Measurements from ENCODE around the gene SMARCD1.

SMARCD1 gene

DNA sequence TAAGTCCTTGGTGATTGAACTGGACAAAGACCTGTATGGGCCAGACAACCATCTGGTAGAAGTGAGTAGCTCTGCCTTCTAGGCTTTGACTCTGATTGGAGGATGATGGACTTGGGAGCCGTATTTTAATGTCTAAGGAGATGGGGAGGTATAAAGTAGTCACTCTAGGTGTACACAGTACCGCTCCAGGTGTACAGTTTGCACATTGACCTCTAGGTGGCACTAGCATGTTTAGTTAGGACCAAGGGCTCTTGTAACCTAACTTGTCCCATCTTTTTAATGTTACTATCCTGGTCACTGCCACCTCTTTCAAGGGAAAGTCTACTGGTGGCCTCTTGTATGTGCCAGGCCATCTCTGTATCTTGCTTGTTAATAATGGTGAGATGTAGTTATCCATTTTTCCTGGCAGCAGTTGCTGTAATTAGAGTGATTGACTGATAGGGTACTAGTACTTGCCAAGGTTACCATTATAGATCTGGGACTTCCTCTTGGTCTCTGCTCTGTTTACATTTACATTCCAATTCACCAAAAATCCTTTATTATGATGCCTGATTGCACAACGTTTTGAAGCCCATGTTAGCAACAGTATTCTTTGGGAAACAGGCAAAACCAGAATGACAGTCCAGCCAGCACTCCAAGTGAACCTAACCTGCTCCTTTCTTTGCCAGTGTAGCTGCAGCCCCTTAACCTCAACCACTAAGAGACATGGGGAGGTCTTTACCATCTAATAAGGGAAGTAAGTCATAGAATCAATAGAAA lies 3.6 kb downstream of the SMARCD1 start:
- Histone ChIP-seq H3K36me3 (ENCODE audit: insufficient read depth, low read length) (peaks cover 26% of the 10 kb centered on the region), H3K4me1 (ENCODE audit: control insufficient read depth, insufficient read depth, low read length, unreplicated experiment) (peaks cover 40% of the 10 kb centered on the region), H3K79me2 (ENCODE audit: control insufficient read depth, insufficient read depth, low read length, unreplicated experiment) (peaks cover 18% of the 10 kb centered on the region), H3K27me3 (ENCODE audit: insufficient read depth, low read length) (no peaks in the 10 kb centered on the region), H2AFZ (ENCODE audit: low read length, unreplicated experiment) (no peak overlapping the region), H3K27ac (ENCODE audit: low read depth, low read length) (peak overlapping the region; percentile 84), H3K4me3 (ENCODE audit: low read depth, low read length) (peak overlapping the region; percentile 44)

GRCh38 chr12:50089730-50090129 lies 4.6 kb downstream of the SMARCD1 start:
- Histone ChIP-seq H3K79me2 (ENCODE audit: control insufficient read depth, insufficient read depth, low read length, unreplicated experiment) (peaks cover 15% of the 10 kb centered on the region), H3K27ac (ENCODE audit: low read depth, low read length) (no peak overlapping the region; the same call in 1 of the 2 replicates), H3K4me3 (ENCODE audit: low read depth, low read length) (no peak overlapping the region), H3K4me1 (ENCODE audit: control insufficient read depth, insufficient read depth, low read length, unreplicated experiment) (peaks cover 39% of the 10 kb centered on the region), H2AFZ (ENCODE audit: low read length, unreplicated experiment) (no peak overlapping the region), H3K36me3 (ENCODE audit: insufficient read depth, low read length) (peaks cover 26% of the 10 kb centered on the region), H3K27me3 (ENCODE audit: insufficient read depth, low read length) (no peaks in the 10 kb centered on the region)

GRCh38 chr12:50090391-50090790 lies 5.2 kb downstream of the SMARCD1 start:
- Histone ChIP-seq H3K79me2 (ENCODE audit: control insufficient read depth, insufficient read depth, low read length, unreplicated experiment) (peaks cover 14% of the 10 kb centered on the region), H3K4me3 (ENCODE audit: low read depth, low read length) (no peak overlapping the region), H3K4me1 (ENCODE audit: control insufficient read depth, insufficient read depth, low read length, unreplicated experiment) (peaks cover 39% of the 10 kb centered on the region), H2AFZ (ENCODE audit: low read length, unreplicated experiment) (no peak overlapping the region), H3K27ac (ENCODE audit: low read depth, low read length) (no peak overlapping the region), H3K36me3 (ENCODE audit: insufficient read depth, low read length) (peaks cover 29% of the 10 kb centered on the region), H3K27me3 (ENCODE audit: insufficient read depth, low read length) (no peaks in the 10 kb centered on the region)

GRCh38 chr12:50097952-50098351 lies 12.8 kb downstream of the SMARCD1 start:
- peaks cover 18% of the 10 kb centered on the region; the same call in 1 of the 2 replicates for H3K36me3 ChIP-seq (ENCODE audit: insufficient read depth, low read length)

DNA sequence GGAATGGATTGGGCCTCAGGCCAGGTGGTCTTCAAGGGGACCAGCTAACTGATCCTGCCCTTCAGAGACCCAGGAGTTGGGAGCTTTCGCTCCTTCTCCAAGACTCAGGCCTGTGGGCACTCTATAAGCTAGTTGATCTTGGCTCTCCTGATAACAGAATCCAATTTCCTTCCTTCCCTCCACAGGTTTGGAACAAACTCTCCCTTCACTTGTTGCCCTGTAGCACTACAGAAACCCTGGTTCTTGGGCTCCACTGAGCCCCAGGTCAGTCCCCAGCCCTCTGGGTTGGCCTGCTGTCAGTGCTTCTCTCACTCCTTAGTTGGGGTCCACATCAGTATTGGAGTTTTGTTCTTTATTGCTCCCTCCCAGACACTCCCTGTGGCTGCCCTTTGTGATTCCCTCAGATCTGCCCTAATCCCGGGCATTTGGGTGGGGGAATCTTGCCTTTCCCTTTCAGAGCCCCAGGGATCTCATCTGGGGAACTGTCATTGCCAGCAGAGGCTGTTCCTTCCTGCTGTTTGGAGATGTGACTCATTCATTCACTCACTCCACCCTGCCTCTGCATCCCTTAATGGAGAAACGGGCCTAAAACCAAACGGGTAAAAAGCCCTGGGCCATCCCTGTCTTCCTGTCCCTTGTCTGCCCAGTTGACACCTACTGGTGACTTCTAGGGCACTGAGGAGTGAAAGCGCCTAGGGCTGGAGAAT lies 14.3 kb downstream of the SMARCD1 start:
- Histone ChIP-seq H3K27ac (ENCODE audit: low read depth, low read length) (peak overlapping the region; percentile 30), H3K4me1 (ENCODE audit: control insufficient read depth, insufficient read depth, low read length, unreplicated experiment) (peaks cover 13% of the 10 kb centered on the region), H3K79me2 (ENCODE audit: control insufficient read depth, insufficient read depth, low read length, unreplicated experiment) (no peaks in the 10 kb centered on the region), H3K4me3 (ENCODE audit: low read depth, low read length) (no peak overlapping the region), H2AFZ (ENCODE audit: low read length, unreplicated experiment) (no peak overlapping the region), H3K27me3 (ENCODE audit: insufficient read depth, low read length) (no peaks in the 10 kb centered on the region), H3K36me3 (ENCODE audit: insufficient read depth, low read length) (peaks cover 18% of the 10 kb centered on the region; the same call in 1 of the 2 replicates)

More at GRCh38 chr12:50097952-50098351, 12.8 kb downstream of the SMARCD1 start:
- no peak overlapping the region for H3K4me3 ChIP-seq (ENCODE audit: low read depth, low read length)
- no peak overlapping the region for H2AFZ ChIP-seq (ENCODE audit: low read length, unreplicated experiment)
- no peaks in the 10 kb centered on the region for H3K27me3 ChIP-seq (ENCODE audit: insufficient read depth, low read length)
- no peak overlapping the region for H3K27ac ChIP-seq (ENCODE audit: low read depth, low read length)
- H3K4me1 ChIP-seq (ENCODE audit: control insufficient read depth, insufficient read depth, low read length, unreplicated experiment): peaks cover 13% of the 10 kb centered on the region
- H3K79me2 ChIP-seq (ENCODE audit: control insufficient read depth, insufficient read depth, low read length, unreplicated experiment): no peaks in the 10 kb centered on the region

DNA sequence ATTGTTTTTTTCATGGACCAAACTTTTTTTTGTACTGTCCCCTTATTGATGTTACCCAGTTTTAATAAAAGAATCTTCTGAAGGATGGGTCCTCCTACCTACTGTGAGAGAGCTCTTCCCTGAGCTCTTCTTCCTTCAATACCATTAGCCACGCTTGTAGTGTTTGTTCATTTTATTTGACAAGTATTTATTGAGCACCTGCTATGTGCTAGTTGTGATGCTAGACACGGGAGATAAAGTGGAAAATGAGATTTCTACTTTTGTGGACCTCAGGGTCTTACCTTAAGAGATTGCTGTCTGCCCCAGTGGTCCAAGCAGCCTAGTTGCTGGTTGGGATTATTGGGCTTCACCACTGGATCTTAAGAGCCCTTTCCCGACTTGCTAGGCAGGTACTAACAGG lies 15.4 kb downstream of the SMARCD1 start:
- Histone ChIP-seq H2AFZ (ENCODE audit: low read length, unreplicated experiment) (no peak overlapping the region), H3K4me1 (ENCODE audit: control insufficient read depth, insufficient read depth, low read length, unreplicated experiment) (peaks cover 13% of the 10 kb centered on the region), H3K4me3 (ENCODE audit: low read depth, low read length) (no peak overlapping the region), H3K79me2 (ENCODE audit: control insufficient read depth, insufficient read depth, low read length, unreplicated experiment) (no peaks in the 10 kb centered on the region), H3K36me3 (ENCODE audit: insufficient read depth, low read length) (peaks cover 15% of the 10 kb centered on the region; the same call in 1 of the 2 replicates), H3K27ac (ENCODE audit: low read depth, low read length) (no peak overlapping the region), H3K27me3 (ENCODE audit: insufficient read depth, low read length) (no peaks in the 10 kb centered on the region)

- Histone ChIP-seq H3K79me2 (ENCODE audit: control insufficient read depth, insufficient read depth, low read length, unreplicated experiment) (no peaks in the 10 kb centered on the region), H3K4me1 (ENCODE audit: control insufficient read depth, insufficient read depth, low read length, unreplicated experiment) (peaks cover 13% of the 10 kb centered on the region), H2AFZ (ENCODE audit: low read length, unreplicated experiment) (no peak overlapping the region), H3K27ac (ENCODE audit: low read depth, low read length) (no peak overlapping the region), H3K27me3 (ENCODE audit: insufficient read depth, low read length) (no peaks in the 10 kb centered on the region), H3K4me3 (ENCODE audit: low read depth, low read length) (no peak overlapping the region), H3K36me3 (ENCODE audit: insufficient read depth, low read length) (peaks cover 4% of the 10 kb centered on the region; the same call in 1 of the 2 replicates)
Measured at GRCh38 chr12:50101663-50102062, 16.5 kb downstream of the SMARCD1 start.

- Histone ChIP-seq H3K27me3 (ENCODE audit: insufficient read depth, low read length) (no peaks in the 10 kb centered on the region), H3K4me3 (ENCODE audit: low read depth, low read length) (no peak overlapping the region), H3K36me3 (ENCODE audit: insufficient read depth, low read length) (no peaks in the 10 kb centered on the region), H3K4me1 (ENCODE audit: control insufficient read depth, insufficient read depth, low read length, unreplicated experiment) (peaks cover 13% of the 10 kb centered on the region), H3K27ac (ENCODE audit: low read depth, low read length) (no peak overlapping the region), H3K79me2 (ENCODE audit: control insufficient read depth, insufficient read depth, low read length, unreplicated experiment) (no peaks in the 10 kb centered on the region), H2AFZ (ENCODE audit: low read length, unreplicated experiment) (no peak overlapping the region)
Measured at GRCh38 chr12:50102131-50102531, 17.0 kb downstream of the SMARCD1 start.

GRCh38 chr12:50102646-50103309 lies 17.6 kb downstream of the SMARCD1 start:
- Histone ChIP-seq H3K27me3 (ENCODE audit: insufficient read depth, low read length) (no peaks in the 10 kb centered on the region), H3K4me3 (ENCODE audit: low read depth, low read length) (no peak overlapping the region), H3K4me1 (ENCODE audit: control insufficient read depth, insufficient read depth, low read length, unreplicated experiment) (peaks cover 13% of the 10 kb centered on the region), H2AFZ (ENCODE audit: low read length, unreplicated experiment) (no peak overlapping the region), H3K79me2 (ENCODE audit: control insufficient read depth, insufficient read depth, low read length, unreplicated experiment) (no peaks in the 10 kb centered on the region), H3K36me3 (ENCODE audit: insufficient read depth, low read length) (no peaks in the 10 kb centered on the region), H3K27ac (ENCODE audit: low read depth, low read length) (no peak overlapping the region)

DNA sequence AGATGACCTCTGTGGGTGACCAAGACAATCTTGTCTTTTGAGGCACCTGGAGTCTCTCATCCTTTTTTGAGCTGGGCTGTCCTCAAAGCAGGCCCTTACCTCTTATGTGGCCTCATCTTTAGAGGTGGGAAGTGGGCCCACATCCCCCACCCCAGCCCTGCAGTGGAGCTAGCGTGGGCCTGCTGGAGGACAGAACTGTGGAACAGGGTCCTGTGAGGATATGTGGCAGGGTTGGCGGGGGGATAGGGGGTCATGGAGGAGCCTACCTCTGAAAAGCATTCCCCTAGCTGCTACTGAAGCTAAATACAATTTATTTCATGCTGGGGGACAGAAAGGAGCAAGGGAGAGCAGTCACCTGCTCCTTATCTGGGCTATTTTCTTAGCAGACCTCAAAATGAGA lies 18.2 kb downstream of the SMARCD1 start:
- Histone ChIP-seq H3K79me2 (ENCODE audit: control insufficient read depth, insufficient read depth, low read length, unreplicated experiment) (no peaks in the 10 kb centered on the region), H2AFZ (ENCODE audit: low read length, unreplicated experiment) (no peak overlapping the region), H3K27ac (ENCODE audit: low read depth, low read length) (no peak overlapping the region), H3K27me3 (ENCODE audit: insufficient read depth, low read length) (no peaks in the 10 kb centered on the region), H3K4me1 (ENCODE audit: control insufficient read depth, insufficient read depth, low read length, unreplicated experiment) (peaks cover 13% of the 10 kb centered on the region), H3K4me3 (ENCODE audit: low read depth, low read length) (no peak overlapping the region), H3K36me3 (ENCODE audit: insufficient read depth, low read length) (no peaks in the 10 kb centered on the region)

All from ACC112 (cell line).